AML-193 (cell line): ENCODE measurements around the gene BSG.

ENCODE experiments used
- DNase-seq, 2 experiments: peaks; one replicate each; lab custom pipeline; 2025; lab: John Stamatoyannopoulos, UW

Gene BSG

DNA sequence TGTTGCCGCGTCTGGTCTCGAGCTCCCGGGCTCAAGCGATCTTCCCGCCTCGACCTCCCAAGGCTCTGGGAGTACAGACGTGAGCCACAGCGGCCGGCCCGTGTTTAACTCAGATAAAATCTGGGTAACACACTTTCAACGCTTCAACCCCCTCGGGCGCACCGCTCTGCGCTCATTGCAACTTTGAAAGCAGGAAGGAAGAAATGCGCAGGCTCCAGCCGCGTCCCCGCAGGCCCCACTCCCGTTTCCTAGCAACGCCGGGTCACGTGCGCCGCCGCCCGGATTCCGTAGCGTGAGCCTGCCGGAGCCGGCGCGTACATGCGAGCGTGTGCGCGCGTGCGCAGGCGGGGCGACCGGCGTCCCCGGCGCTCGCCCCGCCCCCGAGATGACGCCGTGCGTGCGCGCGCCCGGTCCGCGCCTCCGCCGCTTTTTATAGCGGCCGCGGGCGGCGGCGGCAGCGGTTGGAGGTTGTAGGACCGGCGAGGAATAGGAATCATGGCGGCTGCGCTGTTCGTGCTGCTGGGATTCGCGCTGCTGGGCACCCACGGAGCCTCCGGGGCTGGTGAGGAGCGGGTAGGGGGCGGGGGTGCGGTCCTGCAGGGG is at the start of gene BSG:
Gene BSG, plus strand, starts transcription at position 457 of the 603 bp plus-strand sequence. Its CDS starts 39 bp downstream, at position 496.
- DNase-seq, result peak; percentile 94

DNA sequence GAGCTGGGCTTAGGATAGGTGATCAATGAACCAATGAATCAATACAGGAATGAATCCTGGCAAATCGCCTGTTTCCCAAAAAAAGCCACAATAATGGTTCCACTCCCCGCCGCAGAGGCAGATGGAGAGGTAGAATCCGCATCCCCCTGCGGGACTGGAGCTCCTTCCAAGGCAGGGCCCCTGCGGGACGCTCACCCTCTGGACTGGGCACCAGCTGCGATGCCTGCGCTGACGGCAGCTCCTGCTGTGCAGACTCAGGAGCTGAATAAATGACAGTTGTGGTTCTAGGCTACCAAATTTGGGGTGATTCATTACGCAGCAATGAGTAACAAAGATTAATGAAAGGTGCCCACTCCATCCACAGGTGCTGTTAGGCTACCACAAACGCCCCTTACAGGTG is 49.7 kb upstream of the BSG start:
- no peak for DNase-seq

DNA sequence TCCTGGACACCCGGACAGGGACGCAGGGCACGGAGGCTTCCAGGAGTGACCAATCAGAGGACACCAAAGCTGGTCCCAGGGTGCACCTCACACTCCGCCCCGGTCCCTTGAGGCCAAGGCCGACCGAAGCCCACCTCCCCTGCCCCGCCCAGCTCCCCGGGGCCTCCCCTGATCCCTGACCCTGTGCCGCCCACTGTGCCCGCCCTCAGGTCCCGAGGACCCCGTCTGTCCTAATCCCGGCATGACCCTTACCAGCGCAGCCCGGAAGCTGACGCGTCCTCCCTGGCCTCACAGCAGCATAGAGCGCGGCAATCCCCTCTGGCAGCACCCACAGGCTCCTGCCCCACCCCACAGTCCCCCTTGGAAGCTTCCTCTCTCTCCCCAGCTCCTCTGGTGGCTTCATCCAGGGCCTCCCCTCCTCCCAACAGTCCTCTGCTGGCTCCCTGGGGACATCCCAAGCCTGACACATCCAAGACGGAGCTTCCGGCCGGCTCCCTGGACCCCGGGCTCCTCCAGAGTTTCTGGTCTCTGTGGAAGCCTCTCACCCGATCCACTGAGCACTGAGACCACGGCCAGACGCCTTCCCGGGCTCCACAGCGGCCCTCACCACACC is 48.2 kb upstream of the BSG start:
- DNase-seq, result no peak

DNA sequence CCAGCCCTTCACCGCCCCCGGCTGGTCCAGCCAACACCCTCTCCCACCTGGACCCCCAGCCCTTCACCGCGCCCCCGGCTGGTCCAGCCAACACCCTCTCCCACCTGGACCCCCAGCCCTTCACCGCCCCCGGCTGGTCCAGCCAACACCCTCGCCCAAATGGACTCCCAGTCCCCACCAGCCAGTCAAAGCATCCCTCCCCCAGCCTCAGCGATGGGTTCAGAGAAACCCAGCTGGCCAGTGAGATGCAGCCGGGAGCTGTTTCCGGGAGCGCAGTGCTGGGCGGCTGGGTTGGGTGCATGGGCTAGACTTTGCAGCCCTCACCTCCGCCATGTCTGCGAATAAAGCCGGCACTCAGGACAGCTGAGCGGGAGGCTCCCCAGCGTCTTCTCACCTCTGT is 47.4 kb upstream of the BSG start:
- no peak for DNase-seq

DNA sequence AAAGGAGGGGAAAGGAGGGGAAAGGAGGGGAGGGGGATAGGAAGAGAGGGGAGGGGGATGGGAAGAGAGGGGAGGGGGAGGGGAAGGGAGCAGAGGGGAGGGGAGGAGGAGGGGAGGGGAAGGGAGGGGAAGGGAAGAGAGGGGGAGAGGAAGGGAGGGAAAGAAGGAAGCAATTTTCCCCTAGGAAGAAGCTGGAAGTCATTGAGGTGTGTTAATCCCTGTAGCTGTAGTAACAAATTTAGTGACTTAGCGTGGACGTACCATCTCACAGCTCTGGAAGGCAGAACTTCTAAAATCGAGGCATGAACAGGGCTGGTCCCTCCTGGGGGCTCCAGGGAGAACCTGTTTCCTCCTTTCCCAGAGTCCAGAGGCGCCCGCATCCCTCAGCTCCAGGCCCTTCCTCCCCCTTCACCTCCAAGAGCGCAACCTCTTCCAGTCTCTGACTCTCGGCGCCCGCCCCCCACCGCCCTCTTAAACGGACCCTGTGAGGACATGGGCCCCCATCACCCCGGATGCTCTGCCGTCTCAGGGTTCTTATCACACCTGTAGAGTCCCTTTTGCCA is 46.5 kb upstream of the BSG start:
- no peak for DNase-seq

DNA sequence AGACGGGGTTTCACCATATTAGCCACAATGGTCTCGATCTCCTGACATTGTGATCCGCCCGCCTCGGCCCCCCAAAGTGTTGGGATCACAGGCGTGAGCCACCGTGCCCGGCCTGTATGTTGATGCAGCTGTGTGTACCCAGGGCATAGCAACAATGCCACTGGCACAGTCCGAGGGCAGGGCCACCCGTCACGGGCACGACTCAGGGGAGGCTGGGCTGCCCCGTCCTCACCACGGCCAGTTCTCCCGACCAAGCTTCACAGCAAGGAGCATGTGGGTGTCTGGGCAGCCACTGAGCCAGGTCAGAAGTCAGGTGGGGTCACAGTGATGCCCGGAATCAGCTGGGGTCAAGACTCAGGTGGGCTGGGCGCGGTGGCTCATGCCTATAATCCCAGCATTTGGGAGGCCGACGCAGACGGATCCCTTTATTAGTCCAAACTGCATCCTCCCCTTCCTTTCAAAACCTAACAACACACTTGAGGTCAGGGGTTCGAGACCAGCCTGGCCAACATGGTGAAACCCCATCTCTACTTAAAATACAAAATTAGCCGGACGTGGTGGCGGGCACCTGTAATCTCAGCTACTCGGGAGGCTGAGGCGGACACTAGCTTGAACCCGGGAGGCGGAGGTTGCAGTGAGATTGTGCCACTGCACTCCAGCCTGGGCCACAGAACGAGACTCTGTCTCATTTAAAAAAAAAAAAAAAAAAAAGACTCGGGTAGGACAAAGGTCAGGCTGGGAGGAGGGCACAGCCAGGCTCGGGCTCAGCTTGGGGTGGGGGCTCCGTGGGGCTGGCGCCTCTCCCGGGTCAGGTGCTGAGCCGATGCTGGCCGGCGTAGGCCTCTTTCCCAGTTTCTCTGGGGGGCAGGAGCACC is 42.0 kb upstream of the BSG start:
- no peak for DNase-seq

DNA sequence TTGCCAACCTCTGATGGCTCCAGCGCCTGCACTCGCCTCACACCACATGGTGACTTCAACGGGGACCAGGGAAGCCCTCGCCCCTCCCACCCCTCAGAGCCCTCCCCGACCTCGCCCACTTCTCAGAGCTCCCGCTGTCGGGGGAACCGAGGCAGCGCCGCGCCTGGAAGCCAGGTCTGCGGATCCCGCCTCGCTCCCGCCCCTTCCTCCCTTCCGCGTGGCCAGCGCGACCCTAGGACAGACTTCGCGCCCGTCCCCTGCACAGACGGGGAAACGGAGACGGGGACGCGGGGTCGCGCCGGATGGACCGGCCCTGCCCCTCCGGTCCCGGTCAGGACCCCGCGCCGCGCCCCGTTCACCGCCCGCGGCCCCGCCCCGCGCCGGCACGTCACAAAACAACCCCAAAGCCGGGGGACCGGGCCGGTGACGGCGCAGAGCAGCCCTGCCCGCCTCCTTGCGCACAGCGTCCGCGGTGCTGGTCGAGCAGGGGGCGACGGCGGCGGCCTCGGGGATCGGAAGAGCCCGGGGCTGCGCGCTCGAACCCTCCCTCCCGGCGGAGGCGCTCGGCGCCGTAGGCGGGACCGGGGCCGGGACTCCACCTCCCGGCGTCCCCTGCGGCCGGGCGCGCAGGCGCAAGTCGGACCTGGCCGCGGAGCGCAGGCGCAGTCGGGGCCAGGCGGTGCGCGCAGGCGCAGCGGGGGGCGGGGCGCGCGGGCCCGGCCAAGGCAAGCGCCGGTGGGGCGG is 41.2 kb upstream of the BSG start:
- DNase-seq, result peak; percentile 48 to 67

DNA sequence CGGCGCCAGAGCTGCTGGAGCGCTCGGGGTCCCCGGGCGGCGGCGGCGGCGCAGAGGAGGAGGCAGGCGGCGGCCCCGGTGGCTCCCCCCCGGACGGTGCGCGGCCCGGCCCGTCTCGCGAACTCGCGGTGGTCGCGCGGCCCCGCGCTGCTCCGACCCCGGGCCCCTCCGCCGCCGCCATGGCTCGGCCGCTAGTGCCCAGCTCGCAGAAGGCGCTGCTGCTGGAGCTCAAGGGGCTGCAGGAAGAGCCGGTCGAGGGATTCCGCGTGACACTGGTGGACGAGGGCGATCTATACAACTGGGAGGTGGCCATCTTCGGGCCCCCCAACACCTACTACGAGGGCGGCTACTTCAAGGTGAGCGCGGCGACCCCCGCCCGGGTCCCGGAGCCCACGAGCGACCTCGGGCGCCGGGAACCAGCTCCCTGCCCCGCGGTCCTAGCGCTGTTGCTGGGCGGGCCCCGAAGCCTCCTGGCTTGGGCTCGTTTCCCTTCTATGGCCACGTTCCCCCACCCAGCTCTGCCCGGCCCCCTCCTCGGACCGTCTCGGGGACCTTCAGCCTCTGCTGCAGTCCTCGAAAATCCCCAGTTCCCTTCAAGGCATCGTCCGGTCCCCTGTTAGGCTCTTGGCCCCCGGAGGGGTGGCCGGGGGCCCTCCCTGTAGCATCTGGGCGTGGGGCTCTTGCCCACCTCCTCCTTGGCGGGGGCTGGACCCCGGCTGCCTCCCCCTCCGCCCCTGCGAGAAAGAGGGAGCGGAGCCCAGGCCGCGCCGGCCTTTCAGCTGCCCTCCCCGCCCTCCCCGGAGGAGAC is 40.4 kb upstream of the BSG start, which contains the start of gene CDC34:
Gene CDC34, plus strand, starts transcription at position 8 of the 808 bp plus-strand sequence. Its CDS starts 172 bp downstream, at position 180.
- no peak for DNase-seq

DNA sequence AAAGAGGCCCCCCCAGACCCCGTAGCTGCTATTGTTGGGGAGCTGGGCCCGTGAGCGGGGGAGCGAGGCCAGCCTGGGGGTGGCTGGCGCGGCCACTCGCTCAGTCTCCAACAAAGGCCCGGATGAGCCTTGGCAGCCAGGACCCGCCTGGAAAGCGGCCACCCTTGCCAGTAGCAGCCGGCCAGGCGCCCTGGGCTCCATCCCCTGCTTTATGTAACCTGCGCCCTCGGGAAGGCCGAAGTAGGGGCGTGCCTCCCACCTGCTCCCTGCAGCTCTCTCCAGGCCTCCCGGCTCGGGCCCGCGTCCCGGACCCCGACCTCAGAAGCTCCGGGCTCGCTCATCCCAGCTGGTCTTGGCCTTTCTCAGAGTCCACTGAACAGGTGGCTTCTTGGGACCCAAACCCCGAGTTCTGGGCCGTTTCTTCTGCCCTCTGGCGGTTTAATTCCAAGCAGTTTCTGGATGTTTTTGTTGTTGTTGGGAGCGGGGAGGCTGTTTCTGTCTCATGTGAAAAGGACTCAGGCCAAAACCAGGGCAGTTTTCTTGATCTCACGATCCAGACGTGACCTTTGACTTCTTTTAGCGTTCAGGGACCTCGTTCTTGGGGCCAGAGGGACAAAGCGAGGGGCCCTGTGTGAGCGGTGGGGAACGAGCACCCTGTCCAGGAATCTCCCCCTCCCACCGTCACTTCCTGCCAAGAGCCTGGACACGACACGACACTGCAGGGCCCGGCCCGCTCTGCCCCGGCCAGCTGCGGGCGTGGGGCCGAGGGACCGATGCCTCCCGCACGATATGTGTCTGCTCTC is 39.6 kb upstream of the BSG start:
- DNase-seq, result peak; percentile 37 to 44

DNA sequence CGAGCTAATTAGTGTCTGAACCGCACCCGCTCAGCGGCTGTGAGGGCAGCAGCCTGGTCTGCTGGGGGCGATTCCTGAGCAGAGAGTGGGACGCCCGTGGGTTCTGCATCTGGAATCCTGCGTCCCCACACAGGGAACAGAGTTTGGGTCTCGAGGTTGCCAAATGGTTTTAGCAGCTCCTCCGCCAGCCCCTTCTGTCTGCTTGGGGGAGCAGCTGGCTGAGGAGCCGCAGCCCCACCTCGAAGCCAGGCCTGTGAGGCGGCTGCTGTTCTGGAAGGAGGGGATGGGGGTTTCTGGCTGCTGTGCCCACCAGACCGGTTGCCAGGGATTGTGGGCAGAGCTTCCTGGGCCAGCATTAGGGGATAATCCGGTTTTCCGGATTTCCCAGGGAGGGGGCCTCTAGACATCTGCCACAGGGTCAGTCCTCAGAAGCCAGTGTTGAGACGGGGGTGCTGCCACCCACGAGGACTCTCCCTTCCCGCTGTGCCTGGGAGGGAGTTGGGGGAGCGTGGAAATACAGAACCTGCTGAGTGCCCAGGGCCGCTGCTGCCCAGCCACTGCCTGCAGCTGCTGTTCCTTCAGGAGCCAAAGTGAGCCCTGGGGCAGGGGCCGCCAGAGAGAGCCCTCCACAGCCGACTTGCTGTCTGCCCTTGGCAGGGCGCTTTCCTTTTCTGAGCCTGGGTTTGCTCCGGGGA is 38.9 kb upstream of the BSG start:
- no peak for DNase-seq

DNA sequence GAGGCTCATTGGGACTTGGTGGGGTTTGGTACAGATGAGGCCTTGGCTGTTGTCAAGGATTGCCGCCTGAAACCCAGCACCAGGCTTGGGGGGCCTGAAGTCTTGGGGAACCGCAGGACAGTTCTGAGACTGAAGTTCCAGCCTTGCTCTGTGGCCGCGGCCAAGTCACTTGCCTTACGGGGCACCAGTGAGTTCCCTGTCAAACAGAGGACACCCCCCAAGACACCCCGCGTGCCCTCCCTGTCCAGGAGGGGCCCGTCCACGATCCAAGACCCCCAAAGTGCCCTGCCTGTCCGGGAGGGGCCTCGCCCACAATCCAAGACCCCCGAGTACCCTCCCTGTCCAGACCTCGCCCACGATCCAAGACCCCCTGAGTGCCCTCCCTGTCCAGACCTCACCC is 38.3 kb upstream of the BSG start:
- no peak for DNase-seq

DNA sequence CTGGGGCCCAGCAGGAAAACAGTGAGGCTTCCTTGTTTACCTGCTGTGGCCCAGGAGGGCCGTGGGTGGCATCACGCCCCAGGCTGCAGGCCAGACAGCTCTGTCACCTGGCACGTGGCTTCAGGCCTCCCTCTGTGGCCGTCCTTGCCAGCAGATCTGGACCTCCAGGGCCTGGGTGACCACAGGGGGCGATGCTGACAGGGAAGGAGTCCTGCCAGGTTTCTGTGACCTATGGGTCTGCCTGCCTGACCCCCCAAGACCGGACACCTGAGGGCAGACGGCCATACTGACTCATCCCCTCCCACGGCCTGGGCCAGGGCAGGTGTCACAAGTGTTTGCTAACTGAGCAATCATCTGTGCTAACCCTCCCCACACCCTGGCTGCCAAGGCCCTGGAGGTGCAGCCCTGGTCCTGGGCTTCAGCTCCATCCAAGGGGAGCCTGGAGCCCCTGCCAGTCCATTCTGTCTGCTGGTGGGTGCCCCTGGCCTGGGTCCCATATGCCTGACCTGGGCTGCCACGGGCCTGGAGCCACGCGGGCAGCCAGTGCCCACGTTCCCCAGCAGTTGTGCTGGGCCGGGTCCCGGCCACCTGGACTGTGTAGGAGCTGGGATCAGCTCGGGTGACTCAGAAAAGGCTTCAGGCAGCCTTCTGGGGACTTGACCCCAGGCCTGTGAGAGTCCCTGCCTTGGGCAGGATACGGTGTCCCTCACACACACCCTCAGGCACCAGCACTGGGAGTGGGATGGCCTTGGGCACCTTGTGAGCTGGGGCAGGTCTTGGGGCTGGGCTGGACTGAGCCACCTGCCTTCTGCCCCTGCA is 37.2 kb upstream of the BSG start:
- DNase-seq, result no peak

DNA sequence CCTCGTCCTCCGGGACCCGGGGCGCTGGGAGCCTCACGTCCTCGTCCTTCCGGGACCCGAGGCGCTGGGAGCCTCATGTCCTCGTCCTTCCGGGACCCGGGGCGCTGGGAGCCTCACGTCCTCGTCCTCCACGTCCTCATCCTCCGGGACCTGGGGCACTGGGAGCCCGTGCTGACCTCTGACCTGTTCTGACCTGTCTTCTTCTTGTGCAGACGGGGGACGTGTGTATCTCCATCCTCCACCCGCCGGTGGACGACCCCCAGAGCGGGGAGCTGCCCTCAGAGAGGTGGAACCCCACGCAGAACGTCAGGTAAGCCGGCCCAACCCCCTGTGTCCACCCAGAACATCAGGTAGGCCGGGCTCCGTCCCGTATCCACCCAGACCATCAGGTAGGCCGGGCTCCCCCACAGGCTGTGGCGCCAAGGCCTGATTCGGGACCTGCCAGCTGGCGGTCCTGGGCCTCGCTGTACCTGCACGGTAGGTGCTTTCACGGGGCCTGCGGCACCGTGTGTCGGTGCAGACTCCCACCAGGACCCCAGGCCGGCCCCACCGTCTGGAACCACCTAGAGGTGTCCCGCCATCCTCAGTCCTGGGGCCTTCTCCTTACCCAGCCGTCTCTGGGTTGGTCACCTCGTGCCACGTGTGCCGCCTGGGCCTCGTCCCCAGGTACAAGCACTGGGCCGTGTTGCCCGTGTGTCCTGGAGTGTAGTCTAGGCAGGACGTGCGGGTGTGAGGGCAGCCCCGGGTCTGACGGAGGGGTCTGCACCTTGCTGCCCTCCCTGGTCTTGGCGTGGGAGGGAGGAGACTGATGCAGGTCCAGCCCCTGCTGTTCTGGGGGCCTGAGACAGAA is 36.1 kb upstream of the BSG start:
- no peak for DNase-seq

DNA sequence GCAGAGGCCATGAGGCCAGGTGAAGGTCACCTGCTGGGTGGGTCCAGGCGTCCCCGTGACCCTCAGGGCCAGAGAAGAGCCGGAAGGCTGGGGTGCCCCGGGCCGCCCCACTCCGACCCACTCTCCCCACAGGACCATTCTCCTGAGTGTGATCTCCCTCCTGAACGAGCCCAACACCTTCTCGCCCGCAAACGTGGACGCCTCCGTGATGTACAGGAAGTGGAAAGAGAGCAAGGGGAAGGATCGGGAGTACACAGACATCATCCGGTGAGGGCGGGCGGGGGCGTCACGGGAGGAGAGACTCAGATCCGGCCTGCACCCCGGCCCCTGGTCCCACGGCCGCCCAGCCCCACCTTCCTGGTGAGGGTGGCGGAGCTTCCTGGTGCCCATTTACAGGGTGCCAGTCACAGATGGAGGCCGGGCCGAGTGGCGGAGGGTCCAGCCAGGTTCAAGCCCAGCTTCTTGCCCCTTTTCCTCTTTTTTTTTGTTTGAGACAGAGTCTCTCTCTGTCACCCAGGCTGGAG is 35.5 kb upstream of the BSG start:
- DNase-seq, result no peak

DNA sequence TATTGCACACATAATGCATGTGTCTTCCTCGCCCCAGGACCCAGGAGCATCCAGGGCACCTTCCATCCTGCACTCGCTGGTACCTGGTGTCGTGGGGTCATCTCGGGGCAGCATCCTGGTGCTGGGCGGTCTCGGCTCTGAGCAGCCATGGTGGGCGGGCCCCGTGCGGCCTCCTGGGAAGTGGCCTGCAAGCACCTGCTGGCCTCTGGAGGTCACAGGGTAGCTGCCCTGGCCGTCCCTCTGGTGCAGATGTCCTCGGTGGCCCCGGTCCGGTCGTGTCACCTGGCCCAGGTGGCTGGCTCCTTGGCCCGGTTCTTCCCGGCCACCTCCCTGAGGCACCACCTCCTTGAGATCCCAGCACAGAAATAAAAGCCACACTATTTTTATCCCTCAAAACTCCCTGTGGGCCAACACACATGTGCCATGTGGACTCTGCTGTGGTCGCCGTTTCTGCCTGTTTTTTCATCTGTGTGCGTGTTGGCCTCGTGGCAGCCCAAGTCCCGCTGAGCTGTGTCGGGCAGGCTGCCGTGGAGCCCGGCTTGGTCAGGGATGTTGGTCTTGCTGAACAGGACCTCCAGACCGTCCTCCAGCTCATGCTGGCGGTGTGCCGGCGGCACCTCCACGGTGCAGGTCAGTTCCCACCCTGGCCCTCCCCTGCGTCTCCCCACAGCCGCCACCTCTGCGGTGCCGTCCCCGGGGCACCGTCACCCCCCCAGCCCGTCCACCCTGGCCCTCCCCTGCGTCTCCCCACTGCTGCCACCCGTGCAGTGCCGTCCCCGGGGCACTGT is 33.6 kb upstream of the BSG start:
- no peak for DNase-seq

DNA sequence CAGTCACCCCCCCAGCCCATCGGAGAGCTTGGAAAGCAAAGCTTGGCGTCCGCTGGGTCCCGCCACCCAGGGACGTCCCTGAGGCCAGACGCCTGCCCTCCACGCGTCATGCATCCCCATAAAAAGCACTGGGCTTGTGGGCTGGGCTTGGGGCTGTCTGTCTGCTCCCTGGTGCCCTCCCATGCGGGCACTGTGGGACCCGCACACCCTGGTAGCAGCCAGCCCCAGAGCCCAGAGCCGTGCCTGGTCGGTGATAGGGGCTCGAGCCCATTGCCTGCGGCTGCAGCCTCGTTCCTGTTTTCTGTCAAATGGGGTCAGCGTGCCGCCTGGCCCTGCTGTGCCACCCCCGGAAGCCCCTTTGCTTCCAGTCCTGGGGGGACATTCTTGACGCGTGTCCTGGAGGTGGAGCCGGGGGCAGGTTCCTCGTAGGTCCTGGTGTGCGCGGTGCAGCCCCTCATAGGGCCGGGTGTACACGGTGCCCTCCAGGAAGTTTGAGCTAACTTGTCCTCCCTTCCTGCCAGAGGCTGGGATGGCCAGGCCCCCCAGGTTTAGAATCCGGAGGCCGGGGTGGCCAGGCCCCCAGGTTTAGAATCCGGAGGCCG is 32.9 kb upstream of the BSG start:
- DNase-seq, result no peak
